Measurements from ENCODE around the gene RNF4.
"Not testable (repeated sequence)": the region's sequence is repeated elsewhere in the genome, so short reads cannot be mapped to it uniquely, and the experiment has no call there.

The RNF4 gene

GRCh38 chr4:2425386-2426068 is 43.4 kb upstream of the RNF4 start:
- no peak overlapping the region for H3K4me3 ChIP-seq (ENCODE audit: low read depth, low read length)
- DNase-seq (ENCODE audit: low read depth): no peak

GRCh38 chr4:2426069-2426397 is 42.9 kb upstream of the RNF4 start:
- DNase-seq (ENCODE audit: low read depth): no peak
- TF ChIP-seq, protein P1, sequence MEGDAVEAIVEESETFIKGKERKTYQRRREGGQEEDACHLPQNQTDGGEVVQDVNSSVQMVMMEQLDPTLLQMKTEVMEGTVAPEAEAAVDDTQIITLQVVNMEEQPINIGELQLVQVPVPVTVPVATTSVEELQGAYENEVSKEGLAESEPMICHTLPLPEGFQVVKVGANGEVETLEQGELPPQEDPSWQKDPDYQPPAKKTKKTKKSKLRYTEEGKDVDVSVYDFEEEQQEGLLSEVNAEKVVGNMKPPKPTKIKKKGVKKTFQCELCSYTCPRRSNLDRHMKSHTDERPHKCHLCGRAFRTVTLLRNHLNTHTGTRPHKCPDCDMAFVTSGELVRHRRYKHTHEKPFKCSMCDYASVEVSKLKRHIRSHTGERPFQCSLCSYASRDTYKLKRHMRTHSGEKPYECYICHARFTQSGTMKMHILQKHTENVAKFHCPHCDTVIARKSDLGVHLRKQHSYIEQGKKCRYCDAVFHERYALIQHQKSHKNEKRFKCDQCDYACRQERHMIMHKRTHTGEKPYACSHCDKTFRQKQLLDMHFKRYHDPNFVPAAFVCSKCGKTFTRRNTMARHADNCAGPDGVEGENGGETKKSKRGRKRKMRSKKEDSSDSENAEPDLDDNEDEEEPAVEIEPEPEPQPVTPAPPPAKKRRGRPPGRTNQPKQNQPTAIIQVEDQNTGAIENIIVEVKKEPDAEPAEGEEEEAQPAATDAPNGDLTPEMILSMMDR (IDR thresholded peaks at IDR 0.05; ENCODE audit: low read depth, low read length, missing control alignments): no peak
- no peak overlapping the region for H3K4me3 ChIP-seq (ENCODE audit: low read depth, low read length)

More at GRCh38 chr4:2425386-2426068, 43.4 kb upstream of the RNF4 start:
- TF ChIP-seq, protein P1 (IDR thresholded peaks at IDR 0.05; ENCODE audit: low read depth, low read length, missing control alignments): no peak

GRCh38 chr4:2426711-2427275 is 42.1 kb upstream of the RNF4 start:
- no peak for DNase-seq (ENCODE audit: low read depth)
- TF ChIP-seq, protein P1 (IDR thresholded peaks at IDR 0.05; ENCODE audit: low read depth, low read length, missing control alignments): no peak

DNA sequence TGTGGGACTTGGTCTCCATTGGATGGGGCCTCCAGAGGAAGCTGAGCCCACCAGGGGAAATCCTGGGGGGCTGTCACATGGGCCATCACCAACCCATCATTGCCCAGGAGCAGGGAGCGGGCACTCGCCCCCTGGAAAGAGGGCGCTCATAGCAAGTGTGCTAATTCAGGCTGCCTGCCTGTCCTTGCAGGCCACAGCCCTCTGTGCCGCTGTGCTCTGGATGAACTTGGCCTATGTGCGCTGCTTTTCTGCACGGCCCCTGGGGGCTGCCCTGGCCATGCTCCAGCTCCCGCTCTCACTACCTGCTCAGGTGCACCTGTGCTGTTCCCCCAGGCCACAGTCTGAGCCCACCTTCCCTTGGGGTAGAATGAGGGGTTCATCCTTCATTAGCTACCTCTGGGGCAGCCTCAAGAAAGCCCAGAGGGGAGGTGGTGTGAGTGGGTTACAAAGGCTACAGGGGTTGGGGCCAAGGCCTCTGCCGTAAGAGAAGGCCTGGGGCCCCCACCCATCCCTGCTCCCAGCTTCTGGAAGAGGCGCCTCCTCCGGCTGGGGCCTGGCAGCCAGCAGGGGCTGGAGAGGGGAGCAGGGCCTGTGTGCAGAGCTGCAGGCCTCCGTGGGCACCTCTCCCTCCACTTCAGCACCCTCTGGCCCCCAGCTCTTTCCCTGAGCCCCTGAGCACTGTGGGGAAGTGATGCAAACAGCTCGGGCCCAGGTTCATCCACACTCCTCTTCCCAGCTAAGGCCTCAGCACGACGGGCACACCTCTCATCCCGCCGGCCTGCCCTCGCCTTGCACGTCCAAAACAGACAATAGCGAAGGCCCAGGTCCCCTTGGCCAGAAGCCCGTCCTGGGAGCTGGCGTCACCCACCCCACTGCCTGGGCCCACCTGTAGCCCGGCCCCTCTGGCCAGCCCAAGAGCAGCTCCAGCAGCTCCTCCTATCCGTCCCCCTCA is 41.2 kb upstream of the RNF4 start:
- no peak for DNase-seq (ENCODE audit: low read depth)
- TF ChIP-seq, protein P1 (IDR thresholded peaks at IDR 0.05; ENCODE audit: low read depth, low read length, missing control alignments): no peak
- no peak overlapping the region for H3K4me3 ChIP-seq (ENCODE audit: low read depth, low read length)

More at GRCh38 chr4:2426711-2427275, 42.1 kb upstream of the RNF4 start:
- H3K4me3 ChIP-seq (ENCODE audit: low read depth, low read length): no peak overlapping the region

GRCh38 chr4:2428496-2429213 is 40.3 kb upstream of the RNF4 start:
- TF ChIP-seq, protein P1 (IDR thresholded peaks at IDR 0.05; ENCODE audit: low read depth, low read length, missing control alignments): no peak
- DNase-seq (ENCODE audit: low read depth): no peak
- no peak overlapping the region for H3K4me3 ChIP-seq (ENCODE audit: low read depth, low read length)

DNA sequence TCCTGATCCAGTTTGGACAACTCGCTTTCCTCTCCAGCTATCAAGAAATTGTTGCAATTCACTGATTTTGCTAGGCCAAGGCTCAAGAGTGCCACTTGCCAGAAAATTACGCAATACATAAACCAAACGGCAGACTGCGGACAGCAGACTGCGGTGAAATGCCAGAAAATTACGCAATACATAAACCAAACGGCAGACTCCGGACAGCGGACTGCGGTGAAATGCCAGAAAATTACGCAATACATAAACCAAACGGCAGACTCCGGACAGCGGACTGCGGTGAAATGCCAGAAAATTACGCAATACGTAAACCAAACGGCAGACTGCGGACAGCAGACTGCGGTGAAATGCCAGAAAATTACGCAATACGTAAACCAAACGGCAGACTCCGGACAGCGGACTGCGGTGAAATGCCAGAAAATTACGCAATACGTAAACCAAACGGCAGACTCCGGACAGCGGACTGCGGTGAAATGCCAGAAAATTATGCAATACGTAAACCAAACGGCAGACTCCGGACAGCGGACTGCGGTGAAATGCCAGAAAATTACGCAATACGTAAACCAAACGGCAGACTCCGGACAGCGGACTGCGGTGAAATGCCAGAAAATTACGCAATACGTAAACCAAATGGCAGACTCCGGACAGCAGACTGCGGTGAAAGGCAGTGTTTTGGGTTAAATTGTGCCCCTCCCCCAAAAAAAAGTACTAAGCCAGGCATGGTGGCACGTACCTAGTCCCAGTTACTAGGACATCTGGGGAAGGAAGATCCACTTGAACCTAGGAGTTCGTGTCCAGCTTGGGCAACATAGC is 38.8 kb upstream of the RNF4 start:
- not testable (repeated sequence) for DNase-seq (ENCODE audit: low read depth)

More for the DNA sequence above, 38.8 kb upstream of the RNF4 start:
- H3K4me3 ChIP-seq (ENCODE audit: low read depth, low read length): not testable (repeated sequence)

Data from GM12864 (cell line).